B cell (primary cell): ENCODE data around the gene NEK8.

Experiments
- CTCF ChIP-seq: fragments of 200-600 bp; IDR thresholded peaks from one replicate; pipeline ENCODE4 v1.8.0; 2022; ENCODE audit warnings: antibody characterized with exemption, mild to moderate bottlenecking
- EZH2 ChIP-seq: IDR thresholded peaks from 2 replicates; pipeline ENCODE4 v1.6.1; 2012; ENCODE audit warnings: borderline replicate concordance, low read depth, mild to moderate bottlenecking, moderate library complexity, low read length; ENCODE audit not compliant: insufficient read depth, poor library complexity, severe bottlenecking

- no peak for TF ChIP-seq CTCF
- TF ChIP-seq EZH2 = no peak
These were observed 10.8 kb upstream of the NEK8 start, which contains the start of gene RAB34 for GRCh38 chr17:28717578-28718332.
